PC-9 (cell line): Measurements from ENCODE around the gene BOK.

Experiments used
- EZH2 ChIP-seq: fragments of 200-600 bp; sonication (generic); IDR thresholded peaks from 2 replicates; pipeline ENCODE4 v1.8.0; 2017; ENCODE audit warnings: antibody characterized with exemption, low read depth
- TF ChIP-seq, protein P1 (sequence below): fragments of 200-600 bp; sonication (generic); conservative IDR thresholded peaks from 2 replicates; pipeline ENCODE4 v1.6.1; 2017; ENCODE audit warnings: mixed run types, antibody characterized with exemption, mild to moderate bottlenecking, moderate library complexity

DNA sequence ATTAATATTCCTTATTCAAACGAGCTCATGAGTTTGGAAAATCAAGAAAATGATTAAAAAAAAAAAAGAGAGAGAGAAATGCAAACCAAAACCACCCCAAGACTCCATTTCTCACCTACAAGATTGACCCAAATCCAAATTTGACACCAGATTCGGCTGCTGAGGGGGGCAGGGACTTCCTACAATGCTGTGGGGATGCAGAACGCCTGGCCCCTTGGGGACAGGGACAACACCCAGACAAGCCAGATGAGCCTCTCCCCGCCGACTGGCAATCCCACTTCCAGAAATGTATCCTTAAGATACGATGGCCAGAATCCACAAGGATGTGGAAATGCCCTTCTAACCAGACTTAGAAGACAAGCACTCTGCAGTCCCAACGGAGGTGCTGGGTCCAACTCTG lies 20.7 kb downstream of the BOK start:
- TF ChIP-seq, protein P1, sequence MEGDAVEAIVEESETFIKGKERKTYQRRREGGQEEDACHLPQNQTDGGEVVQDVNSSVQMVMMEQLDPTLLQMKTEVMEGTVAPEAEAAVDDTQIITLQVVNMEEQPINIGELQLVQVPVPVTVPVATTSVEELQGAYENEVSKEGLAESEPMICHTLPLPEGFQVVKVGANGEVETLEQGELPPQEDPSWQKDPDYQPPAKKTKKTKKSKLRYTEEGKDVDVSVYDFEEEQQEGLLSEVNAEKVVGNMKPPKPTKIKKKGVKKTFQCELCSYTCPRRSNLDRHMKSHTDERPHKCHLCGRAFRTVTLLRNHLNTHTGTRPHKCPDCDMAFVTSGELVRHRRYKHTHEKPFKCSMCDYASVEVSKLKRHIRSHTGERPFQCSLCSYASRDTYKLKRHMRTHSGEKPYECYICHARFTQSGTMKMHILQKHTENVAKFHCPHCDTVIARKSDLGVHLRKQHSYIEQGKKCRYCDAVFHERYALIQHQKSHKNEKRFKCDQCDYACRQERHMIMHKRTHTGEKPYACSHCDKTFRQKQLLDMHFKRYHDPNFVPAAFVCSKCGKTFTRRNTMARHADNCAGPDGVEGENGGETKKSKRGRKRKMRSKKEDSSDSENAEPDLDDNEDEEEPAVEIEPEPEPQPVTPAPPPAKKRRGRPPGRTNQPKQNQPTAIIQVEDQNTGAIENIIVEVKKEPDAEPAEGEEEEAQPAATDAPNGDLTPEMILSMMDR: no peak
- no peak for TF ChIP-seq EZH2
